Measurements from ENCODE around the gene SLC25A42.

DNA sequence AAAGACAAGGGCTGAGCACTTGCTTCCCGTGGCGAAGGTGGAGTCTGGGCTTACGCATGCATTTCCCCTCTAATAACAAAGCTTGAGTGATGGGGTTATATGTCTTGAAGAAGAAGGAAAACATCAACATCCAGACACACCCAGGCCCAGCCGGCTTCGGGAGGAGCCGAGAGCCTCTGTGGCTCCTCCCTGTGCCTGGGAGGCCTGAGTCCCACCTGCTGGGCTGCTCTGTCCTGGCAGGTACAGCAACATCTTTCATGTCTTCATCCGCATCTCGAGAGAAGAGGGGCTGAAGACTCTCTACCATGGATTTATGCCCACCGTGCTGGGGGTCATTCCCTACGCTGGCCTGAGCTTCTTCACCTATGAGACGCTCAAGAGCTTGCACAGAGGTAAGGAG is 43.9 kb downstream of the SLC25A42 start:
- TF ChIP-seq, protein P1, sequence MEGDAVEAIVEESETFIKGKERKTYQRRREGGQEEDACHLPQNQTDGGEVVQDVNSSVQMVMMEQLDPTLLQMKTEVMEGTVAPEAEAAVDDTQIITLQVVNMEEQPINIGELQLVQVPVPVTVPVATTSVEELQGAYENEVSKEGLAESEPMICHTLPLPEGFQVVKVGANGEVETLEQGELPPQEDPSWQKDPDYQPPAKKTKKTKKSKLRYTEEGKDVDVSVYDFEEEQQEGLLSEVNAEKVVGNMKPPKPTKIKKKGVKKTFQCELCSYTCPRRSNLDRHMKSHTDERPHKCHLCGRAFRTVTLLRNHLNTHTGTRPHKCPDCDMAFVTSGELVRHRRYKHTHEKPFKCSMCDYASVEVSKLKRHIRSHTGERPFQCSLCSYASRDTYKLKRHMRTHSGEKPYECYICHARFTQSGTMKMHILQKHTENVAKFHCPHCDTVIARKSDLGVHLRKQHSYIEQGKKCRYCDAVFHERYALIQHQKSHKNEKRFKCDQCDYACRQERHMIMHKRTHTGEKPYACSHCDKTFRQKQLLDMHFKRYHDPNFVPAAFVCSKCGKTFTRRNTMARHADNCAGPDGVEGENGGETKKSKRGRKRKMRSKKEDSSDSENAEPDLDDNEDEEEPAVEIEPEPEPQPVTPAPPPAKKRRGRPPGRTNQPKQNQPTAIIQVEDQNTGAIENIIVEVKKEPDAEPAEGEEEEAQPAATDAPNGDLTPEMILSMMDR (IDR thresholded peaks at IDR 0.05), result no peak
- no peak for TF ChIP-seq POLR2A (IDR thresholded peaks at IDR 0.05)
